Stimulated activated CD8-positive, alpha-beta memory T cell treated with anti-CD3 and anti-CD28 coated beads, Interleukin-7, amount 100 ng/mL, for 24 hours (primary cell): ENCODE measurements around the gene MAP3K15.

Experiments
- DNase-seq: peaks from one replicate; pipeline ENCODE4 v3.0.0-alpha.2; 2020; ENCODE audit warnings: low read depth

Gene MAP3K15

GRCh38 chrX:19343535-19344408 is 171.5 kb downstream of the MAP3K15 start, which contains the start of gene PDHA1:
PDHA1 (plus strand) TSS chrX:19343927; CDS start chrX:19344038, 111 bp downstream.
- peak; percentile 70 for DNase-seq

GRCh38 chrX:19343085-19343534 is 172.2 kb downstream of the MAP3K15 start:
- no peak for DNase-seq

GRCh38 chrX:19342331-19342906 is 172.9 kb downstream of the MAP3K15 start:
- DNase-seq = no peak

- no peak for DNase-seq
Observed at GRCh38 chrX:19334945-19335626, 180.2 kb downstream of the MAP3K15 start.

- DNase-seq = no peak
Observed at GRCh38 chrX:19332983-19333382, 182.3 kb downstream of the MAP3K15 start.

- DNase-seq = no peak
Observed at GRCh38 chrX:19331831-19332230, 183.5 kb downstream of the MAP3K15 start.

GRCh38 chrX:19326567-19326966 is 188.7 kb downstream of the MAP3K15 start:
- no peak for DNase-seq
